Neural cell (in vitro differentiated cells): ENCODE data around the gene HRC. TPM values are rescaled to one million over a fixed set of nuclear protein-coding genes. Genes with fewer than 3 reads are reported as not detected.

Experiments used
- H2AFZ ChIP-seq: fragments of 200-600, 300-800 bp; sonication (generic), shearing (Covaris generic); 2 replicates; pipeline ENCODE4 v1.6.0; 2014; ENCODE audit warnings: low read depth, mild to moderate bottlenecking, antibody characterized with exemption, low read length, moderate library complexity
- H3F3A ChIP-seq: fragments of 200-600 bp; shearing (Covaris generic); 2 replicates; pipeline ENCODE4 v1.6.1; 2016; ENCODE audit warnings: mild to moderate bottlenecking, moderate library complexity, mixed read lengths, antibody characterized with exemption, low read length; ENCODE audit not compliant: insufficient read depth, poor library complexity, severe bottlenecking
- H3K27ac ChIP-seq: fragments of 200-600, 300-800 bp; sonication (generic), shearing (Covaris generic); 2 replicates; pipeline ENCODE4 v1.5.1; 2014; ENCODE audit warnings: mild to moderate bottlenecking, low read length, moderate library complexity
- H3K27me3 ChIP-seq: fragments of 300-800, 200-600 bp; sonication (generic), shearing (Covaris generic); 2 replicates; pipeline ENCODE4 v1.6.0; 2014; ENCODE audit warnings: mild to moderate bottlenecking, low read depth, low read length, moderate library complexity; ENCODE audit not compliant: insufficient read depth
- H3K36me3 ChIP-seq: fragments of 300-800, 200-600 bp; sonication (generic), shearing (Covaris generic); 2 replicates; pipeline ENCODE4 v1.5.1; 2014; ENCODE audit warnings: mild to moderate bottlenecking, antibody characterized with exemption, low read length, moderate library complexity; ENCODE audit not compliant: insufficient read depth
- H3K4me2 ChIP-seq: fragments of 300-800, 200-600 bp; sonication (generic), shearing (Covaris generic); 2 replicates; pipeline ENCODE4 v1.6.0; 2014; ENCODE audit warnings: mild to moderate bottlenecking, low read length
- H3K4me3 ChIP-seq: fragments of 300-800, 200-600 bp; sonication (generic), shearing (Covaris generic); 2 replicates; pipeline ENCODE4 v1.5.1; 2014; ENCODE audit warnings: mild to moderate bottlenecking, low read length, moderate library complexity
- H3K79me2 ChIP-seq: fragments of 200-600 bp; shearing (Covaris generic); replicated peaks from 2 replicates; pipeline ENCODE4 v1.6.0; 2014; ENCODE audit warnings: mild to moderate bottlenecking, low read length, moderate library complexity; ENCODE audit not compliant: insufficient read depth
- H3K9ac ChIP-seq: fragments of 300-800, 200-600 bp; sonication (generic), shearing (Covaris generic); 2 replicates; pipeline ENCODE4 v1.6.1; 2016; ENCODE audit warnings: mild to moderate bottlenecking, low read length, mixed read lengths
- H3K9me2 ChIP-seq: fragments of 200-600 bp; shearing (Covaris generic); 2 replicates; pipeline ENCODE4 v1.6.1; 2016; ENCODE audit warnings: mild to moderate bottlenecking, low read length, mixed read lengths; ENCODE audit not compliant: insufficient read depth
- H3K9me3 ChIP-seq: fragments of 200-600, 300-800 bp; sonication (generic), shearing (Covaris generic); 2 replicates; pipeline ENCODE4 v1.6.1; 2016; ENCODE audit warnings: mild to moderate bottlenecking, mixed run types, low read length, moderate library complexity, mixed read lengths
- H4K20me1 ChIP-seq: fragments of 200-600 bp; shearing (Covaris generic); 2 replicates; pipeline ENCODE4 v1.6.1; 2016; ENCODE audit warnings: mild to moderate bottlenecking, mixed run types; ENCODE audit not compliant: insufficient read depth
- CTCF ChIP-seq: fragments of 450-650 bp; IDR thresholded peaks from 2 replicates; pipeline ENCODE4 v1.5.1; 2014; ENCODE audit warnings: antibody characterized with exemption, mild to moderate bottlenecking, moderate library complexity; ENCODE audit not compliant: poor library complexity, severe bottlenecking
- EP300 ChIP-seq: fragments of 450-650 bp; conservative IDR thresholded peaks from 2 replicates; pipeline ENCODE4 v1.6.1; 2014; ENCODE audit warnings: antibody characterized with exemption, mild to moderate bottlenecking, moderate library complexity; ENCODE audit not compliant: poor library complexity, severe bottlenecking
- EZH2 ChIP-seq: fragments of 200-600, 300-800 bp; shearing (Covaris generic), sonication (generic); IDR thresholded peaks from 2 replicates; pipeline ENCODE4 v1.6.1; 2014; ENCODE audit warnings: antibody characterized with exemption, low read length, borderline replicate concordance, mild to moderate bottlenecking; ENCODE audit not compliant: insufficient read depth, poor library complexity, severe bottlenecking
- MXI1 ChIP-seq: fragments of 450-650 bp; conservative IDR thresholded peaks from 2 replicates; pipeline ENCODE4 v1.6.1; 2014; ENCODE audit warnings: antibody characterized with exemption, mild to moderate bottlenecking; ENCODE audit not compliant: poor library complexity, severe bottlenecking
- POLR2AphosphoS5 ChIP-seq: IDR thresholded peaks from 2 replicates; pipeline ENCODE4 v1.6.1; 2012
- RAD21 ChIP-seq: fragments of 450-650 bp; conservative IDR thresholded peaks from 2 replicates; pipeline ENCODE4 v1.6.1; 2014; ENCODE audit warnings: antibody characterized with exemption, mild to moderate bottlenecking, moderate library complexity
- SMC3 ChIP-seq: fragments of 450-650 bp; conservative IDR thresholded peaks from 2 replicates; pipeline ENCODE4 v1.6.1; 2014; ENCODE audit warnings: antibody characterized with exemption, mild to moderate bottlenecking, moderate library complexity; ENCODE audit not compliant: poor library complexity
- TAF1 ChIP-seq: IDR thresholded peaks from 2 replicates; pipeline ENCODE4 v1.6.1; 2012; ENCODE audit warnings: low read depth
- polyA plus RNA-seq: library from polyadenylated mRNA; depleted of rRNA; stranded (reverse); fragments of >200 nt; gene quantifications from 2 replicates; pipeline ENCODE4 v1.2.3, GENCODE V29; 2014
- TF ChIP-seq, protein P1 (sequence below): IDR thresholded peaks from 2 replicates; pipeline ENCODE4 v1.6.1; 2012; ENCODE audit warnings: borderline replicate concordance

HRC gene
- polyA plus RNA-seq, 1 donor from 2014 or later = not detected

GRCh38 chr19:49150106-49150943 lies 4.9 kb downstream of the HRC start:
- peak overlapping the region; percentile 37 for H2AFZ ChIP-seq
- TF ChIP-seq CTCF = no peak
- peak; percentile 60 for TF ChIP-seq TAF1
- TF ChIP-seq, protein P1, sequence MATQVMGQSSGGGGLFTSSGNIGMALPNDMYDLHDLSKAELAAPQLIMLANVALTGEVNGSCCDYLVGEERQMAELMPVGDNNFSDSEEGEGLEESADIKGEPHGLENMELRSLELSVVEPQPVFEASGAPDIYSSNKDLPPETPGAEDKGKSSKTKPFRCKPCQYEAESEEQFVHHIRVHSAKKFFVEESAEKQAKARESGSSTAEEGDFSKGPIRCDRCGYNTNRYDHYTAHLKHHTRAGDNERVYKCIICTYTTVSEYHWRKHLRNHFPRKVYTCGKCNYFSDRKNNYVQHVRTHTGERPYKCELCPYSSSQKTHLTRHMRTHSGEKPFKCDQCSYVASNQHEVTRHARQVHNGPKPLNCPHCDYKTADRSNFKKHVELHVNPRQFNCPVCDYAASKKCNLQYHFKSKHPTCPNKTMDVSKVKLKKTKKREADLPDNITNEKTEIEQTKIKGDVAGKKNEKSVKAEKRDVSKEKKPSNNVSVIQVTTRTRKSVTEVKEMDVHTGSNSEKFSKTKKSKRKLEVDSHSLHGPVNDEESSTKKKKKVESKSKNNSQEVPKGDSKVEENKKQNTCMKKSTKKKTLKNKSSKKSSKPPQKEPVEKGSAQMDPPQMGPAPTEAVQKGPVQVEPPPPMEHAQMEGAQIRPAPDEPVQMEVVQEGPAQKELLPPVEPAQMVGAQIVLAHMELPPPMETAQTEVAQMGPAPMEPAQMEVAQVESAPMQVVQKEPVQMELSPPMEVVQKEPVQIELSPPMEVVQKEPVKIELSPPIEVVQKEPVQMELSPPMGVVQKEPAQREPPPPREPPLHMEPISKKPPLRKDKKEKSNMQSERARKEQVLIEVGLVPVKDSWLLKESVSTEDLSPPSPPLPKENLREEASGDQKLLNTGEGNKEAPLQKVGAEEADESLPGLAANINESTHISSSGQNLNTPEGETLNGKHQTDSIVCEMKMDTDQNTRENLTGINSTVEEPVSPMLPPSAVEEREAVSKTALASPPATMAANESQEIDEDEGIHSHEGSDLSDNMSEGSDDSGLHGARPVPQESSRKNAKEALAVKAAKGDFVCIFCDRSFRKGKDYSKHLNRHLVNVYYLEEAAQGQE = no peak
- TF ChIP-seq RAD21 = no peak
- peak; percentile 53 for TF ChIP-seq MXI1
- no peak for TF ChIP-seq SMC3
- no peak for TF ChIP-seq EP300
- TF ChIP-seq EZH2 = no peak
- TF ChIP-seq POLR2AphosphoS5 = no peak
- no peaks in the 10 kb centered on the region for H3K27me3 ChIP-seq
- H3F3A ChIP-seq = no peaks in the 10 kb centered on the region
- peak overlapping the region; percentile 96 for H3K4me3 ChIP-seq
- H3K4me2 ChIP-seq = peak overlapping the region; percentile 76
- no peaks in the 10 kb centered on the region for H3K9me2 ChIP-seq
- H3K36me3 ChIP-seq = no peaks in the 10 kb centered on the region
- H3K79me2 ChIP-seq = no peaks in the 10 kb centered on the region
- H4K20me1 ChIP-seq = no peaks in the 10 kb centered on the region
- peak overlapping the region; percentile 78 for H3K27ac ChIP-seq
- peak overlapping the region; percentile 79 for H3K9ac ChIP-seq
- H3K9me3 ChIP-seq = no peaks in the 10 kb centered on the region

- Histone ChIP-seq H3K36me3 (no peaks in the 10 kb centered on the region), H3K4me3 (peak overlapping the region; percentile 96), H3K79me2 (no peaks in the 10 kb centered on the region), H3F3A (no peaks in the 10 kb centered on the region), H3K4me2 (peak overlapping the region; percentile 76), H2AFZ (peak overlapping the region; percentile 37), H3K27ac (peak overlapping the region; percentile 78), H3K9me3 (no peaks in the 10 kb centered on the region), H4K20me1 (no peaks in the 10 kb centered on the region), H3K27me3 (no peaks in the 10 kb centered on the region), H3K9me2 (no peaks in the 10 kb centered on the region), H3K9ac (peak overlapping the region; percentile 79)
- peak; percentile 87 for TF ChIP-seq MXI1
- no peak for TF ChIP-seq SMC3
- TF ChIP-seq RAD21 = no peak
- peak; percentile 77 for TF ChIP-seq POLR2AphosphoS5
- no peak for TF ChIP-seq CTCF
- TF ChIP-seq, protein P1 = peak; percentile 45
- TF ChIP-seq EP300 = no peak
These were observed 5.5 kb downstream of the HRC start for GRCh38 chr19:49149652-49150105.
